Epithelial cell of proximal tubule (primary cell): ENCODE data around the gene ZXDB. TPM values are rescaled to one million over a fixed set of nuclear protein-coding genes. Genes with fewer than 3 reads are reported as not detected.
A peak's percentile ranks its signal among the peaks of the same experiment; 100 is the strongest.
"Not testable (repeated sequence)": the region's sequence is repeated elsewhere in the genome, so short reads cannot be mapped to it uniquely, and the experiment has no call there.

Source experiments
- DNase-seq: peaks from one replicate; pipeline ENCODE4 v3.0.0-alpha.2; 2011; ENCODE audit warnings: low read depth
- H3K4me3 ChIP-seq: 2 replicates; pipeline ENCODE4 v1.5.1; 2011; ENCODE audit warnings: low read depth, mild to moderate bottlenecking, low read length
- CTCF ChIP-seq: conservative IDR thresholded peaks from 2 replicates; pipeline ENCODE4 v1.5.1; 2012; ENCODE audit warnings: low read depth, mild to moderate bottlenecking, low read length
- total RNA-seq: library from RNA; depleted of rRNA; stranded (reverse); fragments of >200 nt; gene quantifications from 2 replicates; pipeline ENCODE4 v1.2.3, GENCODE V29; 2015

ZXDB gene
- total RNA-seq, 1 donor from 2014 or later, result 5.2 TPM

GRCh38 chrX:57587607-57588006 lies 4.2 kb upstream of the ZXDB start:
- TF ChIP-seq CTCF, result no peak
- H3K4me3 ChIP-seq, result no peak overlapping the region
- DNase-seq, result no peak

GRCh38 chrX:57592160-57592893 lies 516 bp downstream of the ZXDB start:
- peak overlapping the region; percentile 58 for H3K4me3 ChIP-seq
- not testable (repeated sequence) for DNase-seq

- DNase-seq, result not testable (repeated sequence)
- H3K4me3 ChIP-seq, result peak overlapping the region; percentile 58
- TF ChIP-seq CTCF, result peak; percentile 26
These were observed 1.0 kb downstream of the ZXDB start for GRCh38 chrX:57592894-57593215.

GRCh38 chrX:57595381-57595811 lies 3.6 kb downstream of the ZXDB start:
- DNase-seq, result no peak
- peak overlapping the region; percentile 0 for H3K4me3 ChIP-seq
- TF ChIP-seq CTCF, result no peak

- DNase-seq, result no peak
- no peak for TF ChIP-seq CTCF
- H3K4me3 ChIP-seq, result peak overlapping the region; percentile 0
These were observed 4.3 kb downstream of the ZXDB start for GRCh38 chrX:57596109-57596508.

GRCh38 chrX:57596516-57596915 lies 4.7 kb downstream of the ZXDB start:
- no peak for DNase-seq
- no peak overlapping the region for H3K4me3 ChIP-seq
- no peak for TF ChIP-seq CTCF

GRCh38 chrX:57607295-57608187 lies 15.7 kb downstream of the ZXDB start:
- no peak overlapping the region for H3K4me3 ChIP-seq
- DNase-seq, result no peak
- TF ChIP-seq CTCF, result no peak

- not testable (repeated sequence) for DNase-seq, H3K4me3 ChIP-seq
These were observed 21.5 kb downstream of the ZXDB start for GRCh38 chrX:57613351-57613750.

GRCh38 chrX:57629438-57629837 lies 37.6 kb downstream of the ZXDB start:
- DNase-seq, H3K4me3 ChIP-seq: not testable (repeated sequence)
